HepG2 (cell line): Measurements from ENCODE around the gene MARF1. TPM values are rescaled to one million over a fixed set of nuclear protein-coding genes. Genes with fewer than 3 reads are reported as not detected.

Source experiments
- ARID2 ChIP-seq: sonication (generic); formaldehyde crosslinking; IDR thresholded peaks from 2 replicates; pipeline ENCODE4 v1.8.1; 2022; ENCODE audit warnings: mild to moderate bottlenecking, missing genetic modification reagents, borderline replicate concordance
- HMGA1 ChIP-seq: sonication (generic); formaldehyde crosslinking; conservative IDR thresholded peaks from 2 replicates; pipeline ENCODE4 v1.4.0; 2020; ENCODE audit warnings: missing genetic modification reagents
- HOXA3 ChIP-seq: sonication (generic); formaldehyde crosslinking; IDR thresholded peaks from 2 replicates; pipeline ENCODE4 v1.5.0; 2020; ENCODE audit warnings: missing genetic modification reagents
- KLF11 ChIP-seq: IDR thresholded peaks from 2 replicates; pipeline ENCODE4 v1.6.1; 2016; ENCODE audit warnings: missing compliant biosample characterization
- SP5 ChIP-seq: IDR thresholded peaks from 2 replicates; pipeline ENCODE4 v1.6.1; 2016; ENCODE audit warnings: low read depth, borderline replicate concordance
- SRF ChIP-seq: IDR thresholded peaks from 2 replicates; pipeline ENCODE4 v1.6.1; 2011; ENCODE audit warnings: mild to moderate bottlenecking, low read depth, low read length, moderate library complexity
- TMF1 ChIP-seq: sonication (generic); formaldehyde crosslinking; IDR thresholded peaks from 2 replicates; pipeline ENCODE4 v1.8.1; 2022; ENCODE audit warnings: low read depth, missing genetic modification reagents
- ZBED4 ChIP-seq: sonication (generic); formaldehyde crosslinking; IDR thresholded peaks from 2 replicates; pipeline ENCODE4 v1.4.0; 2020; ENCODE audit warnings: missing genetic modification reagents, borderline replicate concordance
- ZNF383 ChIP-seq: sonication (generic); formaldehyde crosslinking; IDR thresholded peaks from 2 replicates; pipeline ENCODE4 v1.4.0; 2020; ENCODE audit warnings: missing genetic modification reagents, mild to moderate bottlenecking, borderline replicate concordance
- ZNF407 ChIP-seq: sonication (generic); formaldehyde crosslinking; IDR thresholded peaks from one replicate; pipeline ENCODE4 v1.5.1; 2020; ENCODE audit warnings: mild to moderate bottlenecking, missing genetic modification reagents; ENCODE audit errors: not compliant biosample characterization
- ZNF580 ChIP-seq: IDR thresholded peaks from 2 replicates; pipeline ENCODE4 v1.6.1; 2016; ENCODE audit warnings: low read depth, borderline replicate concordance
- ZNF766 ChIP-seq: sonication (generic); formaldehyde crosslinking; IDR thresholded peaks from 2 replicates; pipeline ENCODE4 v1.5.0; 2020; ENCODE audit warnings: missing genetic modification reagents, borderline replicate concordance
- ZNF883 ChIP-seq: sonication (generic); formaldehyde crosslinking; IDR thresholded peaks from 2 replicates; pipeline ENCODE4 v1.5.1; 2020; ENCODE audit warnings: mild to moderate bottlenecking, missing genetic modification reagents; ENCODE audit errors: not compliant biosample characterization
- polyA plus RNA-seq, 8 experiments: library from polyadenylated mRNA; depleted of rRNA in 3 of 8; stranded (reverse) in 7 of 8; unstranded in 1 of 8; fragments of >200 nt; fragmentation: Illumina TruSeq in 4 of 8; extraction: Trizol in 4 of 8; gene quantifications; 2 replicates each; pipeline versions ENCODE4 v1.2.1 to v1.2.3, GENCODE V29; 2011 to 2016; ENCODE audit warnings: low read depth in 4 of 8, missing spikeins in 1 of 8, mixed read lengths in 1 of 8; ENCODE audit not compliant: insufficient read depth in 1 of 8
- total RNA-seq, 5 experiments: library from RNA; depleted of rRNA; stranded (reverse); fragments of >200 nt; fragmentation: Illumina TruSeq; extraction: Trizol; gene quantifications; 2 replicates each; pipeline ENCODE4 v1.2.3, GENCODE V29; 2016; ENCODE audit warnings: low read depth in 1 of 5

The MARF1 gene
- total and polyA plus RNA-seq, 2 of the 13 experiments (the other 11 are each of a cell fraction or from before 2014, with no cell fraction given), result 8.7 to 20.7 TPM

- TF ChIP-seq ZNF883 (CRISPR knock-in tag) (no peak), SP5 (CRISPR knock-in tag) (no peak), ZNF407 (no peak), ZNF766 (CRISPR knock-in tag) (no peak), SRF (0 out of 2 replicates have a peak, but pooled peaks have one; percentile 20), TMF1 (CRISPR knock-in tag) (0 out of 2 replicates have a peak, but pooled peaks have one; percentile 14), HMGA1 (CRISPR knock-in tag) (no peak), HOXA3 (no peak), ZBED4 (CRISPR knock-in tag) (no peak), KLF11 (CRISPR knock-in tag) (0 out of 2 replicates have a peak, but pooled peaks have one; percentile 5), ZNF383 (CRISPR knock-in tag) (no peak), ZNF580 (CRISPR knock-in tag) (0 out of 2 replicates have a peak, but pooled peaks have one; percentile 1), ARID2 (CRISPR knock-in tag) (peak; percentile 12; the same call in 1 of the 2 replicates)
These were observed 67.5 kb downstream of the MARF1 start (continued) for GRCh38 chr16:15575293-15576049.
